NT2/D1 (cell line): ENCODE data around the gene ZDHHC3.

Experiments
- DNase-seq: peaks from one replicate; pipeline ENCODE4 v3.0.0-alpha.2; 2011; ENCODE audit warnings: low read depth, low spot score
- H3K27me3 ChIP-seq: 2 replicates; pipeline ENCODE4 v1.6.0; 2011; ENCODE audit warnings: mild to moderate bottlenecking; ENCODE audit not compliant: insufficient read length, insufficient read depth
- H3K36me3 ChIP-seq: 2 replicates; pipeline ENCODE4 v1.6.1; 2011; ENCODE audit warnings: mild to moderate bottlenecking, low read length, mixed read lengths; ENCODE audit not compliant: insufficient read depth, insufficient read length
- H3K4me1 ChIP-seq: 2 replicates; pipeline ENCODE4 v1.5.1; 2011; ENCODE audit not compliant: insufficient read depth, insufficient read length
- H3K4me3 ChIP-seq: 2 replicates; pipeline ENCODE4 v1.5.1; 2011; ENCODE audit warnings: low read depth; ENCODE audit not compliant: insufficient read length
- H3K9ac ChIP-seq: 2 replicates; pipeline ENCODE4 v1.6.0; 2011; ENCODE audit warnings: low read depth; ENCODE audit not compliant: insufficient read length
- H3K9me3 ChIP-seq: 2 replicates; pipeline ENCODE4 v1.5.1; 2011; ENCODE audit warnings: mild to moderate bottlenecking, low read length; ENCODE audit not compliant: insufficient read depth
- SUZ12 ChIP-seq: IDR thresholded peaks from 2 replicates; pipeline ENCODE4 v1.6.1; 2011; ENCODE audit not compliant: insufficient read length, insufficient read depth; ENCODE audit errors: extremely low read depth
- YY1 ChIP-seq: IDR thresholded peaks from 2 replicates; pipeline ENCODE4 v1.6.1; 2011; ENCODE audit not compliant: insufficient read length, insufficient read depth
- ZNF274 ChIP-seq: IDR thresholded peaks from 2 replicates; pipeline ENCODE4 v1.6.1; 2011; ENCODE audit warnings: mild to moderate bottlenecking, low read depth, low read length

The ZDHHC3 gene, protein sequence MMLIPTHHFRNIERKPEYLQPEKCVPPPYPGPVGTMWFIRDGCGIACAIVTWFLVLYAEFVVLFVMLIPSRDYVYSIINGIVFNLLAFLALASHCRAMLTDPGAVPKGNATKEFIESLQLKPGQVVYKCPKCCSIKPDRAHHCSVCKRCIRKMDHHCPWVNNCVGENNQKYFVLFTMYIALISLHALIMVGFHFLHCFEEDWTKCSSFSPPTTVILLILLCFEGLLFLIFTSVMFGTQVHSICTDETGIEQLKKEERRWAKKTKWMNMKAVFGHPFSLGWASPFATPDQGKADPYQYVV

GRCh38 chr3:44976002-44976815 is at the start of gene ZDHHC3, which contains the start of gene EXOSC7:
ZDHHC3 (minus strand) TSS chr3:44976174; CDS start chr3:44959436, 16,738 bp downstream.
EXOSC7 (plus strand) TSS chr3:44976244; CDS start chr3:44976278, 34 bp downstream.
- Histone ChIP-seq H3K4me1 (peaks cover 6% of the 10 kb centered on the region), H3K9me3 (no peaks in the 10 kb centered on the region), H3K36me3 (peaks cover 53% of the 10 kb centered on the region), H3K4me3 (peak within 1 kb of the TSS; percentile 98), H3K27me3 (no peaks in the 10 kb centered on the region), H3K9ac (peak within 1 kb of the TSS; percentile 99)
- peak; percentile 70 for DNase-seq
- TF ChIP-seq SUZ12 (no peak), YY1 (peak; percentile 81), ZNF274 (no peak)

DNA sequence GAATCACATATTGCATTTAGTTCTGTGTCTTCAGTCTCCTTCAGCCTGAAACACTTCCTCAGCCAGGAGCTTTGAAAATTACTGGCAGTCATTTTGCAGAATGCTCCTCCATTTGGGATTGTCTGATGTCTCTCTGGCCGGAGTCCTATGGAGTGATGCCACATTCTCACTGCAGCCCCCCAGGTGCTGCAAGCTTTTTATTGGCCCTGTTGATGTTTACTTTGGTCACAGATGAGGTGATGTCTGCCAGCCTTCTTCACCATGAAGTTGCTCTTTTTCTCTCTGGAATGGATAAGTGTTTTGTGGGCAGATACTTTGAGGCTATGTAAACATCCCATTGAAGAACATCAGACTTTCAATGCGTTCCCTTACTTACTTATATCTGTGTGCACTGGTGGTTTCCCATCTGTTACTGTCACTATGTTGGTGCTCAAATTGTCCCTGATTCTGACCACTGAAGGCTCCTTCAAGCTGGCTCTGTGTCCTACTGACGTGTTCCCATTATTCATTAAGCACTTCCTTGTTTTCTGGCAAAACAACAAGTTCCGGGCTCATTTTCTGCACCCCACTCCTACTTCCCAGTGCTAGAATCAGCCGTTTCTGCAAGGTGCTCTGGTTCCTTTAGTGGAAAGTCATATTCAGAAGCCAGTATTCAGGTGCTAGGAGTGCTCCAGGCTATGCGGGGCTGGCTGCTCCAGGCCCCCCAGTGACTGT is 48.7 kb upstream of the ZDHHC3 start:
- H3K36me3 ChIP-seq: no peaks in the 10 kb centered on the region
- no peak overlapping the region for H3K9ac ChIP-seq
- no peak for TF ChIP-seq ZNF274
- TF ChIP-seq SUZ12: no peak
- TF ChIP-seq YY1: no peak
- no peaks in the 10 kb centered on the region for H3K9me3 ChIP-seq
- H3K4me1 ChIP-seq: no peaks in the 10 kb centered on the region
- no peak overlapping the region for H3K4me3 ChIP-seq
- no peaks in the 10 kb centered on the region for H3K27me3 ChIP-seq
- no peak for DNase-seq

- Histone ChIP-seq H3K9me3 (no peaks in the 10 kb centered on the region), H3K27me3 (no peaks in the 10 kb centered on the region), H3K4me3 (no peak overlapping the region), H3K36me3 (no peaks in the 10 kb centered on the region), H3K4me1 (no peaks in the 10 kb centered on the region), H3K9ac (no peak overlapping the region)
- TF ChIP-seq ZNF274: no peak
- TF ChIP-seq YY1: no peak
- no peak for DNase-seq
These were observed 47.7 kb upstream of the ZDHHC3 start for GRCh38 chr3:45023675-45024074.

DNA sequence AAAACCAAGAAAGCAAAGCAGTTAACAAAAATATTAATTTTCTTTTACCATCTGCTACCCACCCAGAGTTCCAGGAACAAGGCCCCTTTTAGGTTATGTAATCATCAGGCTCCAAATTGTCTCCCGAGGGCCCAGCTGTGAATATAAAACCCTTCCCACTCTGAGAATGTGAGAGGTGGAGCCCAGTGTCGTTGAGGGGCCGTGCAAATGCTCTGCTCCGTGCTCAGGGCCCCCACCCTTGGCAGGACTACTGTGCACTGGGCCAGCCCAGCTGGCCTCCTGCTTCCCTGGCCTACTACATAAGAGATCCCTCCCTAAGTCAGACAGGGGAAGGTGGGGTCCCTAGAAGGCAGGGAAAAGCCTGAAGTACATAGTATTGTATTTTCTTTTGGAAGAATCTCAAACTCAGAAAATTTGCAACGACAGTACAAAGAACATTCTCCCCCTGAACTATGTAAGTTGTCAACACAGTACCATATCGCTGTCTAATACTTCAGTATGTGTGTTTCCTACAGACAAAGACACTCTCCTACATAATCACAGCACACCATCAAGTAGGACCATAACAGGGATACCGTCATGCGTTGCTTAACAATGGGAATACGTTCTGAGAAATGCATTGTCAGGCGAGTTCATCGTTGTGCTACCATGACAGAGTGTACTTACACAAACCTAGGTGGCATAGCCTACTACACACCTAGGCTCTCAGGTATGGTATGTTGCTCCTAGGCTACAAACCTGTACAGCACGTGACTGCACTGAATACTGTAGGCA is 45.7 kb upstream of the ZDHHC3 start:
- H3K4me3 ChIP-seq: no peak overlapping the region
- peaks cover under 1% of the 10 kb centered on the region for H3K4me1 ChIP-seq
- no peaks in the 10 kb centered on the region for H3K9me3 ChIP-seq
- peaks cover 6% of the 10 kb centered on the region for H3K36me3 ChIP-seq
- DNase-seq: no peak
- TF ChIP-seq SUZ12: no peak
- TF ChIP-seq ZNF274: no peak
- TF ChIP-seq YY1: no peak
- no peak overlapping the region for H3K9ac ChIP-seq
- no peaks in the 10 kb centered on the region for H3K27me3 ChIP-seq

DNA sequence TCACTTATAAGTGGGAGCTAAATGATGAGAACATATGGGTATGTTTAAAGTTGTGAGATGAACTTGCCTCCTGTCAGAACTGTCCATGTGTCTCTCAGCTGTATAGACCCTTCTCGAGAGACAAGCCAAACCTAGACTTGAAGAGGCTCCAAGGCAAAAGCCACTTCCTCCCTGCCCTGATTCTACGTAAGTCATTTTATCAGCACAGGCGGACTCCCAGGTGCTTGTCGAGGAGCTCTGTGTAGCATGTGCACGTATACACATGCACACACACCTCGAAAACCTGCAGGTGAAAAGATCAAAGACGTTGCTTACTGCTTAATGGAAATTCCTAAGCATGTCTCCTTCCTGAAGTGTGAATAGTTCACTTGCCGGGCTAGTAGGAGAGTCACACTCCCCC is 44.6 kb upstream of the ZDHHC3 start:
- no peaks in the 10 kb centered on the region for H3K9me3 ChIP-seq
- peaks cover 11% of the 10 kb centered on the region for H3K36me3 ChIP-seq
- peaks cover 11% of the 10 kb centered on the region for H3K4me1 ChIP-seq
- TF ChIP-seq YY1: no peak
- no peak for TF ChIP-seq ZNF274
- no peak for TF ChIP-seq SUZ12
- no peak overlapping the region for H3K4me3 ChIP-seq
- no peak for DNase-seq
- H3K27me3 ChIP-seq: no peaks in the 10 kb centered on the region
- no peak overlapping the region for H3K9ac ChIP-seq

- TF ChIP-seq SUZ12 (no peak), ZNF274 (no peak), YY1 (no peak)
- Histone ChIP-seq H3K36me3 (peaks cover 37% of the 10 kb centered on the region), H3K4me1 (peaks cover 14% of the 10 kb centered on the region), H3K9ac (no peak overlapping the region), H3K27me3 (no peaks in the 10 kb centered on the region), H3K9me3 (no peaks in the 10 kb centered on the region), H3K4me3 (no peak overlapping the region)
- DNase-seq: no peak
These were observed 41.8 kb upstream of the ZDHHC3 start for GRCh38 chr3:45017821-45018220.
